Left forelimb (tissue), 1 donor: ENCODE results near the gene TENM3.
"Not testable (repeated sequence)": the region's sequence is repeated elsewhere in the genome, so short reads cannot be mapped to it uniquely, and the experiment has no call there.

Experiments
- DNase-seq: peaks from one replicate; pipeline ENCODE4 v3.0.0-alpha.2; 2018; ENCODE audit warnings: low spot score

TENM3 gene

DNA sequence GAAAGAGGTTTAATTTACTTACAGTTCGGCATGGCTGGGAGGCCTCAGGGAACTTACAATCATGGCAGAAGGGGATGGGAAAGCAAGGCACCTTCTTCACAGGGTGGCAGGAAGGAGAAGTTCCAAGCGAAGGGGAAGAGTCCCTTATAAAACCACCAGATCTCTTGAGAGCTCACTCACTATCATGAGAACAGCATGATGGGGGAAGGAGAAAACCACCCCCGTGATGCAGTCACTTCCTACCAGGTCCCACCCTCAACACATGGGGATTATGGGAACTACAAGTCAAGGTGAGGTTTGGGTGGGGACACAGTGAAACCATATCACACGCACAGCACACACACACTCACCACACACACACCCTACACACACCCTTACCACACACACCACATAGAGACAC is 569.7 kb downstream of the TENM3 start:
- no peak for DNase-seq

DNA sequence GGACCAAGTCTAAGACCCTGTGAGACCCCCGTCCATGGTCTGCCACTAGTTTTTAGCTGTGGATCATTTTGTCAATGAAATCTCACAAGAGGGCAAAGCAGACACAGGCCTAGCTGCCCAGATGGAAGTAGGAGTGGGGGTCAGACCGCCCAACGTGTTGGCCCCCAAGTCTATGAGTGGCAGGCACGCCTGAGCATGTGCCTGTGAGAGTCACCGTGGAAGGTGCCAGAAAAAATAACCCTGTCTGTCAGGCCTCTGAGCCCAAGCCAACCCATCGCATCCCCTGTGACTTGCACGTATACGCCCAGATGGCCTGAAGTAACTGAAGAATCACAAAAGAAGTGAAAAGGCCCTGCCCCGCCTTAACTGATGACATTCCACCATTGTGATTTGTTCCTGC is 570.9 kb downstream of the TENM3 start:
- not testable (repeated sequence) for DNase-seq

DNA sequence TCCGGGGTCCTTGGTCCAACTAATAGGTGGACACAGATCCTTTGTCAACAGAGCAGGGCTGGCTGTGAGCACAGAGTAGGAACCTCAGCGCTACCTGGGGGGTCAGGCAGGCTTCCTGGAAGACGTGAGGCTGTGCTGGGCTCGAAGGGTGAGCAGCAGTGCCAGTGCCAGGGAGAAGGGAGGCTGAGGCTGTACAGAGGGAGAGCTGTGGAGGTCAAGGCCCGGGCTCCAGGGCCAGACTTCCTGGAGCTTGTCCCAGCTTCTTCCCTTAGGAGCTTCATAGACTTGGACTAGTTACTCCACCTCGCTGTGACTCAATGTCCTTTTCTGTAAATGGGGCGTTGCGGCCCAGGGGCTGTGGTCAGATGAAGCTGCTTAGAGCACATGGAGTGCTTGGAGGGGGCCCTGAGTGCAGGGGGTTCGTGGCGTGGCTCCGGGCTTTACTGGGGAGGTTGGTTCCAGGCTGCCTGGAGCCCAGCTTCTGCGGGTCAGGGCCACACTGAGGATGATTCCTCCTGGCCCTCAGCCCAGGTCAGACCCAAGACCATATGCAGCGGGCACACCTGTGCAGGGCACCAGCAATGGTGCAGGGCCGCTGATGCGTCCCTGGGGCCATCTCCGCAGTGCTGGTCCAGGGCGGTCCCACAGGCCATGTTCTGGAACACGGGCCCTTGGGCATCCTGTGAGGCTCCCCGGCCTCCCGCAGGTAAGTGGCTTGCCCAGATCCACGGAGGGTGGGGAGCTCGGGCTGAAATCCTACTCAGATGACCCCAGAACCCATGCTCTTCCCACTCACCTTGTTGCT is 575.9 kb downstream of the TENM3 start:
- DNase-seq, result no peak

DNA sequence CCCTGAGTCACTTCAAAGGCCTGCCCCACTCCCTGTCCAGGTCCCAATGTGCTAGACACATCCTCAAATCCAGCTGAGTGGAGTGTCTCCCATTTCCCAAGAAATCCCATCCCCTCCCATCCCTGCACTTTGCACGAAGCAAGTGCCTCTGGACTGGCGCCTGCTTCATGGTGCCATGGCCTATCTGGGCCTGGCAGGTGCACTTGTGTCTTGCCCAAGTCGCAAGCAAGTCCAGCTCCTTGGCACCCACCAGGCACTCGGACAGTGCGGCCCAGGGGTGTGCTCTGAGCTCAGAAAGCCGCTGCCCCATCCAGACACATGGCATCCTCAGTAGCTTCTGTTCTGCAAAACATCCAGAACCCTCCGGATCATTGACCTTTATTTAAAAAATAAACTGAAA is 576.5 kb downstream of the TENM3 start:
- DNase-seq, result no peak

DNA sequence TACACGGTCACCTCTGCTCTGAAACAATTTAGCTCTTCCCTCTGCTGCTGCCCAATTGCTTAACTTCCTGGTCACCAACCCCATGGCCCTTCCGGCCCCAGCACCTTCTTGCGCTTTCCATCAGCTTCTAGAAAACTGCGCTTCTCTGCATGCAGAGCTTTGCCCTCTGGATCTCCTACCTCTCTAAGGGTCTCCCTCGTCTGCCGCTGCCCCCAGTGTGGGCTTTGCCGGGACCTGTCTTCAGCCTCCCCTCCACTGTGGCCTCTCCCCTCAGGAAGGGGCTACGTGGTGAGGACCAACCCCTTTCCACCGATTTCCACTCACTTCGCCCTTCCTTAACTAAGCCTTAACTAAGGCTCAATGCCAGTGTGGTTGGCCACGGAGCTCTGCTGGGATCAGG is 579.4 kb downstream of the TENM3 start:
- DNase-seq, result no peak

DNA sequence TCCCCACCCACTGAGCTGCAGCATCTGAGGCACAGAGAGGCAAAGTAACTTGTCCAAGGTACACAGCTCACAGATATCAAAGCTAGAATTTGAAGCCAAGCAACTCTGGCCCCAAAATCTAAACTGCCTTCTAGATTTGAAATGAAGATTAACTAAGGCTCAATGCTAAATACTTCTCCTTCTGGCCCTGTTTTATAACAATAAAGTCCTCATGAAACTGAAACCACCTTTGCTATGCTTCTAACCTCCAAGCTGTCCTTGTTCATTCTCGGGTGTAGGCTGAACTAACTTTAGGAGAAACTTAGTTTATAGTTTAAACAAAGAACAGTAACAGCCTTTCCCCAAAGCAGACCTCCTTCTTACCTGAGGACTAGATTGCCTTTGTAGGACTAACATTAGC is 580.4 kb downstream of the TENM3 start:
- DNase-seq, result no peak

DNA sequence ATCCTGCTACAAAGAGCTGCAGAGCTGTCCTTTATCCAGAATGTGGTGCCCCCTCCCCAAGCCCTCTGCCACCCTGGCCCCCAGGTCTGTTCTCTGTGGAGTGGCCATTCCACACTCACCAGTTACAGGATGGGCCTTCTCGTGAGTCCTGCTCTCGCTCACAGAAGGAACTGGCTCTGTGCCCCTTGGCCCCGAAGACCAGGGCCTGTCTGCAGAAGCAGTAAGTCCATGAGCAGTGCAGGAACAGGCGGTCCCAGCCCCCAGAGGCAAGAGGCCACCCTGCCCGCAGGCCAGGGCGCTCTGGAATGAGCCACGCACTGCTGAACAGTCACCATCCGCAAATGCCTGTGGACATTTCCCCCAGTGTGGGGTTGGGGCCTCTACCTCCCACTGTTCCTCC is 581.8 kb downstream of the TENM3 start:
- no peak for DNase-seq

DNA sequence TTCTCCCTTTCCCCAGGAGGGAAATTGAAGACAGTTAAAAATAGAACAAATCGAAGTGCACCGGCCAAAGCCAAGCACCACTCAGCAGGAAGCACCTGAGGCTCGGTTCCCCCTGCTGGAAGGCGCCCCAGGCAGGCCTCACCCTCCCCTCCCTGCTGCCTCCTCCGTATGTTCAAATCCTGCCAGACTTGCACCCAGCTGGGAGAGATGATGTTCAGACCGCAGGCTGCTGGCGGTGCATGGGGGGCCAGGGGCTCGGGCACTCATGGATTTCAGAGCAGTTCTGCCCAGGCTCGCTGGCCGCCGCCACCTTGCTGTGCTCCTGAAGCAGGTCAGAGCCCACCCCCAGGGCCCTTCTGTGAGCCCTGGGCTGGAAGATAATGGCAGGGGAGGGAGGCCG is 582.6 kb downstream of the TENM3 start:
- DNase-seq, result no peak

DNA sequence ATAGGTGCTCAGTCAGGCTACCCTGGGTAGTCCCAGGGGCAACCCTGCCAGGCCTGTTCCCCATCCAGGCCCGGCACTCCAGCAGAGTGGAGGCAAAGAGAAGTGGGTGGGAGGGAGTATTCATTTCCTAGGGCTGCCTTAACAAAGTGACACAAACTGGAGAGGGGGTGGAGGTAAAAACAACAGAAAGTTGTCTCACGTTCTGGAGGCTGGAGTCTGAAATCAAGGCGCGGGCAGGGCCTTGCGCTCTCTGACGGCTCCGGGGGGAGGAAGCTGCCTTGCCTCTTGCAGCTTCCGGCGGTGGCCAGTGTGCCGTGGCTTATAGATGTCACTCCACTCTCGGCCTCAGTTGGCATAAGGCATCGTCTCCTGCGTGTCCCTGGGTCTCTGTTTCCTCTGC is 583.2 kb downstream of the TENM3 start:
- DNase-seq, result no peak

DNA sequence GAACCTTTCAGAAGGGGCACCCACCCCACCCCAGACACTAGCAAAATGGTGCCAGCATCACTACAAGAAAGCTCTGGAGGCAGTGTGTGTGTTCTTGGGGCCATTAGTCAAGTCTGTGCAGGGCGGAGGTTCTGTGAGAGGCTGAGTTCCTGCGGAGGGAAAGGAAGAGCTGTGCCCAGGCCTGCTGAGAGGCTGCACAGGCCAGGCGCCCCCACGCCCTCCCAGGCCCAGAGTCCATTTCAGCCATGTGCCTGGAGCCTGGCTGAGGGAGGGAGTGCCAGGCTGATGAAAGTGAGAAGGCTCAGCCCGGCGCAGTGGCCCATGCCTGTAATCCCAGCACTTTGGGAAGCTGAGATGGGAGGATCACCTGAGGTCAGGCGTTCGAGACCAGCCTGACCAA is 584.0 kb downstream of the TENM3 start:
- DNase-seq, result no peak

DNA sequence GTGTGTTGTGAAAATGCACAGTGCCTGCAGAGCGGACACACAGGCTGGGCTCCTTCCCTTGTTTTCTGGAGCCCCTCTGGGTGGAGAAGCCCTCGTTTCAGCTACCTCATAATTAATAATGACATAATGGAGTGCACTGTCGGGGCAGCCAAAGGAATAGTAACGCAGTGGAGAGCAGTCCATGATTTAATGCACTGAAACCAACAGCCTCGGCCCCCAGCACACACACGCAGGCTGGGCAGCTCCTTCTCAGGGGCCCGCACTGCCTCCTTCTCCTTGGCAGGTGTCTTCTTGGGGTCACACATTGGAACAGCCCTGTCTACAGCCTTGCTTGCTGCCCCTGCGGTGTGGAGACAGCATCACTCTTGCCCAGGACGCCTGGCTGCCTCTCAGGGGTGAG is 584.8 kb downstream of the TENM3 start:
- DNase-seq, result no peak

DNA sequence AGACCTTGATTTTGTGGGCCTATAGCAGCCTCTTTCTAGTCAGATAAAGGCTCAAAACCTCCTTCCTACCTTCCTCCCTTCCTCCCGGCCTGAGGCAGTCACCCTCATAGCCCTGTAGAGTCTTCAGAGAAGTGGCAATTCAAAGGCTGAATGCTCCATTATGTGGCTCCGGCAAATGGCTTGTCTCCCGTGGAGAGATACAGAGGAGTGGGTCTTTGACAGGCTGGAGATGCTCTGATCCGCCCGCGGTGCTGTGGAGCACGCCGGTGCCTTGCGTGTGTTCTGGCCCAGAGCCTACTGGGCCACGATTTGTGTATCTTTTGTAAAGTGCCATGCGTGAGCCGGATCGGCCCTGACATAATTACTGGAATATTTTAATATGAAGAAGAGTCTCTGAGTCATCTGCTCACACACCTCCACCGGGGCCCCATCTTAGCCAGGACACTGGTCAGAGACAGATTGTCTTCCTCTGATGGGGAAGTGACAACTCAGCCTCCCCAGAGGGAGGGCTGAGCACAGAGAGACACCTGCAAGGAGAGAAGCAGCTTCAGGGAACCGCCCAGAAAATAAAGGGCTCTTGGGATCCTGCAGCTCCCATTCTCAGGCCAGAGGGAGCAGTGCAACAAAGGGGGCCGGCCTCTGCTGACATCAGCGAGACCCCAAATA is 585.3 kb downstream of the TENM3 start:
- DNase-seq, result no peak

DNA sequence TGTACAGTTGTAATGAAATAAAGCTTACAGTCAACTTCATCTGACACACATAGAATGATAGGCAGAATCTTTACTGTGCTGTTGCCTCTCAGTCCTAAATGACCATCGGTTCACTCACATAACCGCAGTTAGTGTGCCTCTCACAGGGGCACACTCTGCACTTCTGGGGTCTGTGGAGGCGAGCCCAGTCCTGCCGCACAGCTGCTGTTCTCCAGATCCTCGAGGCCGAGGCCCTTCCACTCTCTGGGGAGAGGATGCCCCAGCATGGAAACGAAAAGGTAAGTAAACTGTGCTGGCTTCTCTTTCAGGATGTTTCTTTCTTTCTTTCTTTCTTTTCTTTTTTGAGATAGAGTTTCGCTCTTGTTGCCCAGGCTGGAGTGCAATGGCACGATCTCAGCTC is 586.0 kb downstream of the TENM3 start:
- DNase-seq, result no peak

DNA sequence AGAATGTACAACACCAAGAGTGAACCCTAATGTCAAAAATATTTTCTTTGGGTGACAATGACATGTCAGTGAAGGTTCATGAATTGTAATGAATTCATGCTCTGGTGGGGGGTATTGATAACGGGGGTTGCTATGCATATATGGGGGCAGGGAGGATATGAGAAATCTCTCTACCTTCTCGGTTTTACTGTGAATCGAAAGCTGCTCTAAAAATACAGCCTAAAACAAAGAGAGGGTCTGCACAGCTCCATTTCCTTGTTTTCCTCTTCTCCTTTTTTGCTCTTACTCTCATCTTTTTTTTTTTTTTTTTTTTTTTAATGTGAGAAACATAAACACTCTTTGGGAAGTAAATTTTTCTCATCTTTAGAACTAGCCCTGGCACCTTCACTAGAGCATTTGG is 588.2 kb downstream of the TENM3 start:
- DNase-seq, result no peak

DNA sequence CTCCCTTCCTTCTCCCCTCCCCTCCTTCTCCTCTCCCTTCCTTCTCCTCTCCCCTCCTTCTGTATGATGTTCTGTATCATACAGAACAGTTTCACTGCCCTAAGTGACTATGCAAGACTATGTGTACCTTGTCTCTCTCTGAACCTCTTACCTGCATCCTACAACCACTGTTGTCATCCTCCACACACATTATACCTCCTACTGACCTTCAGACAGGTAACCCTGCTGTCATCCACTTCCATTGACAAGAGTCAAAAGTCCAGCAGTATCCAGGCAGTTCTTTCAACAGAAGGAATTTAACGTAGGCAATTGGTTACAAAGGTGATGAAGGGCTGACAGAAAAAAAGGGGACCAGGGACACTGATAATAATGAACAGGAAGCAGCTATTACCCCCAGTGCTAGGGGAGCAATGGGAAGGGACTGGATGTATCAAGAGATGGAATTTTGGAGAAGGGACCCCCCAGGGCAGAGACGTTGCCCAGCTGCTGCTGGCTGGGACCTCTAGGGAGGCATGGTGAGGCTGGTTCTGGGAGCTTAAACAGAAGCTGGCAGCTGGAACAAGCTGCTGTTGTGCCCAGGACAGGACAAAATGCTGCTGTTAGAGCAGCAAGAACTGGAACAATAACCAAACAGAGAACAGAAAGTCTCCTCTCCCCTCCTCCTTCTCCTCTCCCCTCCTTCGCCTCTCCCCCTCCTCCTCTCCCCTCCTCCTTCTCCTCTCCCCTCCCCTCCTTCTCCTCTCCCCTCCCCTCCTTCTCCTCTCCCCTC is 589.3 kb downstream of the TENM3 start:
- DNase-seq, result no peak

DNA sequence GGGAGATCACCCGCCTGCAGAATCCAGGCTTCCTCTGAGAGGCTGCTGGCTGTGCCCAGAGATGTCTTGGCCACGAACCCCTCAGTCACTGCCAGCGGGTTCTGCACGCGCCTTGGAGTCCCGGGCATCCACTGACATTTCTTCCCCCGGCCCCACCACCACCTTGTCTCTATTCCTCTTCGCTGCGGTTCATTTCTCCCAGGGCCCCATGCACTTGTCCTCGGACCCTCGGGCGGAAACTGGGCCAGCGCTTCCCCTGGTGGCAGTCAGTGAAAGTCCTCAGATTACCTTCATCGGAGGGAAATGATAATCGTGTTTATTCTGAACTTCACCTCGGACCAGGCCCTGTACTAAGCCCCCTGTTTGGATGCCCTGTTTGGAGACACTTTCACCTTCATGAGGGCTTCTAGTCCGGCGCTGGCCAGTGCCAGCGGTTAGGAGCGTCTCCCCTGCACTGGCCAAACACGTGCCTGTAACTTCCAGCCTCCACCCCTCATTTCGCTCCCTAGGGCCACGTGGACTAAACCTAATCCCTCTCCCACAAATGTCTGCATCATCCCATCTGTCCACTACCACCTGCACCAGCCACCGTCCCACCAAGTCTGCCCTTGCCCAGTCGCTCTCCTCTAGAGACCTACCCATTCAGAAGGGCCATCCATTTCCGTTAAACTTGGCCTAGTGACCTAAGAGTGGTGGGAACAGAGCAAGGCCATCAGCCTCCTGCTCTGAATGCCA is 592.0 kb downstream of the TENM3 start:
- DNase-seq, result no peak

DNA sequence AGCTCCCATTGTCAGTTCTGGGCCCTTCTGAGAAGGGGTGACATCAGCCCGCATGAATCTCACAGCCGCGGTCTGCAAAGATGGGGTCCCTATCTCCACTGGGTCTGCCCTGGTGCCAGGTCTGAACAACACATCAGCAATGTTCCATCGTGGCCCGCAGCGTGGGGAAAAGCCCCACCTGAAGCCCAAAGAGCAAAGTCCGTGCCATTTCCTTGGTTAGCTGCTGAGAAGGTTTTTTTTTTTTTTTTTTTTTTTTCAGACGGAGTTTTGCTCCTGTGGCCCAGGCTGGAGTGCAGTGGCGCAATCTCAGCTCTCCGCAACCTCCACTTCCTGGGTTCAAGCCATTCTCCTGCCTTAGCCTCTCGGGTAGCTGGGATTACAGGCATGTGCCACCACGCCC is 594.6 kb downstream of the TENM3 start:
- no peak for DNase-seq

DNA sequence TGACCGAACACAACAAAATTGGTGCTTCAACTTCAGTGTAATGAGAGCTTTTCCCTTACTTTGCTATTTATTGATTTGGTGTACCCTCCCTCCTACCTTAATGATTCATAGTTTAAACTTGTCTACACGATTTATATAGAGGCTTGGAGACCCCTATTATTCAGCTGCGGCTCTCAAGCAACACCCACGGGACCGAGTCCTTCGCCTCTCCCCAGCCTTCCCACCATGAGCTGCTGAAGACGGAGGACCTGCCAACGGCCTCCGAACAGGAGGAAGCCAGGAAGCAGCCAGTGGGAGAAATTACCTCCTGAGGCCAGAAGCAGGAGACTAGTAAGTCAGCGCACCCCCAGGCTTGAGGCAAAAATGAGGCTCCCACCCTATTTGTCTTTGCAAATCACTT is 595.3 kb downstream of the TENM3 start:
- DNase-seq, result no peak

DNA sequence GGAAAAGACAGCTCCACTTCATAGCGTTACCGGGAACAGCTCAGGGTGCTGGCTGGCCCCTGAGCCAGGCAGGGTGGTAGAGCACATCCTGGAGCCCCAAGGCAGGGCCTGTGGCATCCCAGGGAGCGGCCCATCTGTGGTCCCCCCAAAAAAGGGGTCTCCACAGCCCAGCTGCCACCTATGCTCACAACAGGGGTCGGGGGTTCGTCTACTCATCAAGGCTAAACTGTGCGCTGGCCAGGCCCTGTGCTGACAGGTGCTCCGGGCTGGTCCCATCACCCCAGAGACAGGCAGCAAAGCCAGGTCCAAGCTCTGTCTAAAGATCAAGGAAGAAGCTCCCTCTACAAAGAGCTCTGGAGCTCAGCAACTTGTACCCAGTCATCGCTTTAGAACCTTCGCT is 596.1 kb downstream of the TENM3 start:
- no peak for DNase-seq

DNA sequence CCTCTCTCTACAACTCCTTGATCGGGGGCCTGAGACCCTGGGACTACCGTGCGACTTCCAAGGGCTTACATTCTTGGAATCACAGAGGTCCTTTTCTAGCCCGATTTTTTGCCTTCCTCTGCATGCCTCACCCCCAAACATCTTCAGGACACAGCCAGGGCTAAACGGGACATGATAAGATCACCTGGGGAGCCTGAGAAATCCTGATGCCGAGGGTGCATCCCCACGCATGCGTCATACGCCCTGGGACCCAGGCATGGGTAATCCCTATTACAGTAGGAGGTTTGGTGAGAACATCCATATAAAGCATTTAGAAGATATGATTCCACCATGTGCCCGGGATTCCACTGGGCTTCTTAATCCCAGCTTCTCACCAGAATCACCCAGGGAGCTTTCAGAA is 596.9 kb downstream of the TENM3 start:
- DNase-seq, result no peak

DNA sequence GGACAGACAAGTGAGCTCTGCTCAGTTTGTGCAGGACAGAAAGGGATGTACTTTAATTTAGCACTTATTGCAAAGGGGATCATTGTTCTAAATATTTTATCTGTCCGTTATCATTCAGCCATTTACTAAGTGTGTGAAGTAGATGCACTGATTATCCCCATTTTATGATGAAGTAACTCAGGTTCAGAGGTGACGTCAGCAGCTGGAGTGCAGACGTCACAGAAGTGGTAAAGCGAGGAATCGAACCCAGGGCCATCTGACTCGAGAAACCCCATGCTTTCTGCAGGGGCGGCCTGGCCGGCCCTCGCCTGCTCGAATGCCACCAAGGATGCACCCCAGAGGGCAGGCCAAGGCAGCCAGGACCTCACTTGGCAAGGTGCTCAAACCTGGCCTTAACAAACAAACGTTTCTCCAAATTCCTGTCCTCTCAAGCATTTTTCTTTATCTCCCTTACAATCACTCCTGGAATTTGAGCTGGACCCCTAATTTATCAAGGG is 599.0 kb downstream of the TENM3 start:
- DNase-seq, result no peak

DNA sequence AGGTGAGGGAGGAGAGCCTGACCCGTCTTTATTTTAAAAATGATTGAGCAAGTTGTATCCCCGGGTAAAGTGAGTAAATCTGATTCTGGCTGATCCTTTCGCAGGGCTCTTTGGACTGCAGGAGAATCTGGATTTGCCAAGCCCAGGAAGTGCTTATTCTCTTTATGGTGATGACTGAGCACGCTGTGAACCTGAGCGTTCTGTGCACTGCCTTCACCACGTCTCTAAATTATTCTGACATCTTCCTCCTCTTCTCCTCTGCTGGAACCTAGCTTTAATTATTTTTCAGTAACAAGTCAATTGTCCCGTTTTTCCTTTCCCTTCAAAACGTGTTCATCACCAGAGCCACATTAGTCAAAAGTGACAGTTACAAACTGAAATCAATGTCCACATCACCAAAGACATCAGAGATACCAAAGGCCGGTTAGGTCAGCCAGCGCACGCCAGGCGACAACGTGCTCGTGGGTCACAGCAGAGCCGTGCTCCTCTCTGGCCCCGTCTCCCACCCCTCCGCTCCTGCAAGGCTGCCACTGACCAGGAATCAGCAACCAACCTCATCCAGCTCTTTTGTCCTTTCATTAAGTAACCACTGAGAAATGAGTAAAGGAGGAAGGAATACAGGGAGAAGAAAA is 599.7 kb downstream of the TENM3 start:
- DNase-seq, result no peak
